Epithelial cell of esophagus (primary cell): ENCODE measurements around the gene PAN2.
"Not testable (repeated sequence)": the region's sequence is repeated elsewhere in the genome, so short reads cannot be mapped to it uniquely, and the experiment has no call there.

Experiments
- DNase-seq: peaks from one replicate; pipeline ENCODE4 v3.0.0; 2010; ENCODE audit warnings: low read depth
- H3K4me3 ChIP-seq: 2 replicates; pipeline ENCODE4 v1.5.1; 2011; ENCODE audit warnings: mild to moderate bottlenecking, low read length, control low read depth
- CTCF ChIP-seq: IDR thresholded peaks from 2 replicates; pipeline ENCODE4 v1.5.1; 2011; ENCODE audit warnings: low read depth, mild to moderate bottlenecking, low read length, control low read depth, inconsistent platforms; ENCODE audit not compliant: insufficient read depth; ENCODE audit errors: missing control alignments

The PAN2 gene

GRCh38 chr12:56280849-56281248 lies 53.0 kb downstream of the PAN2 start:
- DNase-seq = no peak
- no peak overlapping the region for H3K4me3 ChIP-seq
- TF ChIP-seq CTCF = no peak

GRCh38 chr12:56278905-56279304 lies 54.9 kb downstream of the PAN2 start:
- TF ChIP-seq CTCF = no peak
- H3K4me3 ChIP-seq = no peak overlapping the region
- DNase-seq = no peak

- H3K4me3 ChIP-seq = no peak overlapping the region
- no peak for TF ChIP-seq CTCF
- no peak for DNase-seq
Observed at GRCh38 chr12:56274299-56274698, 59.5 kb downstream of the PAN2 start.

- not testable (repeated sequence) for H3K4me3 ChIP-seq, DNase-seq
Observed at GRCh38 chr12:56272468-56272867, 61.3 kb downstream of the PAN2 start.

- TF ChIP-seq CTCF = peak; percentile 58
- DNase-seq = peak; percentile 54
- H3K4me3 ChIP-seq = no peak overlapping the region
Observed at GRCh38 chr12:56271031-56271430, 62.8 kb downstream of the PAN2 start.

GRCh38 chr12:56267443-56268071 lies 66.2 kb downstream of the PAN2 start:
- peak overlapping the region; percentile 75 for H3K4me3 ChIP-seq
- DNase-seq = no peak
- TF ChIP-seq CTCF = no peak

- peak; percentile 87 for DNase-seq
- TF ChIP-seq CTCF = peak; percentile 73
- peak within 1 kb of the TSS; percentile 75 for H3K4me3 ChIP-seq
Observed at GRCh38 chr12:56266693-56267442, 66.9 kb downstream of the PAN2 start, which contains the start of gene COQ10A. TSS of gene COQ10A (plus strand) at chr12:56266942. CDS start at chr12:56267119, 177 bp downstream.
